PC-3 (cell line): ENCODE results near the gene YTHDC1.

ENCODE experiments used
- EZH2 ChIP-seq: fragments of 300-600 bp; sonication (generic); IDR thresholded peaks from one replicate; pipeline ENCODE4 v1.6.1; 2017; ENCODE audit warnings: antibody characterized with exemption, mild to moderate bottlenecking, low read length; ENCODE audit not compliant: unreplicated experiment
- EZH2phosphoT487 ChIP-seq: fragments of 300-600 bp; sonication (generic); IDR thresholded peaks from 2 replicates; pipeline ENCODE4 v1.6.1; 2018; ENCODE audit warnings: mild to moderate bottlenecking, antibody characterized with exemption, low read length, borderline replicate concordance
- TF ChIP-seq, protein P1 (sequence below): fragments of 300-600 bp; sonication (generic); conservative IDR thresholded peaks from 2 replicates; pipeline ENCODE4 v1.5.1; 2017; ENCODE audit warnings: antibody characterized with exemption, low read depth, mild to moderate bottlenecking, low read length

- TF ChIP-seq, protein P1, sequence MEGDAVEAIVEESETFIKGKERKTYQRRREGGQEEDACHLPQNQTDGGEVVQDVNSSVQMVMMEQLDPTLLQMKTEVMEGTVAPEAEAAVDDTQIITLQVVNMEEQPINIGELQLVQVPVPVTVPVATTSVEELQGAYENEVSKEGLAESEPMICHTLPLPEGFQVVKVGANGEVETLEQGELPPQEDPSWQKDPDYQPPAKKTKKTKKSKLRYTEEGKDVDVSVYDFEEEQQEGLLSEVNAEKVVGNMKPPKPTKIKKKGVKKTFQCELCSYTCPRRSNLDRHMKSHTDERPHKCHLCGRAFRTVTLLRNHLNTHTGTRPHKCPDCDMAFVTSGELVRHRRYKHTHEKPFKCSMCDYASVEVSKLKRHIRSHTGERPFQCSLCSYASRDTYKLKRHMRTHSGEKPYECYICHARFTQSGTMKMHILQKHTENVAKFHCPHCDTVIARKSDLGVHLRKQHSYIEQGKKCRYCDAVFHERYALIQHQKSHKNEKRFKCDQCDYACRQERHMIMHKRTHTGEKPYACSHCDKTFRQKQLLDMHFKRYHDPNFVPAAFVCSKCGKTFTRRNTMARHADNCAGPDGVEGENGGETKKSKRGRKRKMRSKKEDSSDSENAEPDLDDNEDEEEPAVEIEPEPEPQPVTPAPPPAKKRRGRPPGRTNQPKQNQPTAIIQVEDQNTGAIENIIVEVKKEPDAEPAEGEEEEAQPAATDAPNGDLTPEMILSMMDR: no peak
- TF ChIP-seq EZH2 (no peak), EZH2phosphoT487 (no peak)
Observed at GRCh38 chr4:68347845-68348244, 2.0 kb downstream of the YTHDC1 start.
